Measurements from ENCODE around the gene SCUBE1. TPM values are rescaled to one million over a fixed set of nuclear protein-coding genes. Genes with fewer than 3 reads are reported as not detected.

The SCUBE1 gene
- total RNA-seq, 1 experiment from 2014 or later, result not detected

DNA sequence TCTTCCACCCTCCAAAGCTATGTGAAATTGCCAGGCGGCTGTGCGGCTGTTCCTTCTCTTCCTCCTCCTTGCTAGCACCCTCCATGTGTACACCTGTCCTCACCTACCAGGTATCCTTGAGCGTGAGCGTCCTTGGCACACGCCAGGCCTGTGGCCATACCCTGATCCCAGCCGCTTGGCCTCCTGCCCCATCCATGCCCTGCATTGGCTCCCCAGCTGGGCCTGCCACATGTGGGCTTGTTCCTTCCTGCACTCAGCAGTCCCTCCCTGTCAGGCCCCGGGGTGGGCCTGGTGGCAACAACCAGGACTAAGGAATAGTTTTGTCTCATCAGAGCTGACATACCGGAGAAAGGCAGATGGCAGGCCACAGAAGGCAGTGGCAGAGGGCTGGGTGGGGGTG lies 40.0 kb downstream of the SCUBE1 start:
- no peak for DNase-seq (ENCODE audit: low read depth)

DNA sequence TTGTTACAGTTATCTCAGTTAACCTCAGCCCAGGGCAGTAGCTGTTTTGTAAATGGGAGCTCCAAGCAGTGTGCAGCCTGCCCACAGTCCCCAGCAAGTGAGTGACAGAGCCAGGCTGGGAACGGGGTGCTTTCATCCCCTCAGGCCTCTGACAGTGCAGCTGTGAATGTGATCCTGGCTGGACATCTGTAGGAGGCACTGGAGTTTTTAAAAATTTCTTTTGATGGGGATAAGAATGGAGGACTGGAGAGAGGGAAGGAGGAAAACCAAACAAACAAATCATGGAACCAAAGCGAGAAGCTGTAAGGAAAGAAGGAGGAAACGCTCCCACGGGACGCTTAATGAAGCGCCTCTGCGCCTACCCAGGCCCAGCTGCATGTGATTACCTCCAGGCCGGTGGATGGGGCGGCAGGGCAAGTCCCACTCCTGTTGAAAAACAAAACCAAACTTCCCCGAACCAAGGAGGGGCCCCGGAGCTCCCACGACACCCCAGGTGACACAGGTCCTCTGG lies 40.6 kb downstream of the SCUBE1 start:
- DNase-seq (ENCODE audit: low read depth), result no peak

DNA sequence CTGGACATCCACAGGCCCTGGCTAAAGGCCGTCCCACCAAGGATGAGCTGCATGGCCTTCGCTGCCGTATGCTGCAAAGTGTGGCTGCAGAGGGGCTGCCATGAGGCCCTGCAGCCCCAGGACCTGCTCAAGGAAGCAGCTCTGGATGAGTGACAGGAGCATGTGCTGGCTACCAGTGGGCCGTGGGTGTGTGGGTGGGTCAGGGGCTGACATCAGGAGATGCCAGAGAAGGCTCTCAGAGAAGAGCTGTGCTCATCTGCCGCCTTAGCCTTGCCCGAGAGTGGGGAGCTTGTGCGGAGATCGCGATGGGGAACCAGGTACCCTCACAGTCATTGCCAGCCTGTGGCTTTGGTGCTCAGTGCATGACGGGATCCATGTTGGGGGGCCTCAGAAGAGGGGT lies 41.3 kb downstream of the SCUBE1 start:
- DNase-seq (ENCODE audit: low read depth), result no peak

DNA sequence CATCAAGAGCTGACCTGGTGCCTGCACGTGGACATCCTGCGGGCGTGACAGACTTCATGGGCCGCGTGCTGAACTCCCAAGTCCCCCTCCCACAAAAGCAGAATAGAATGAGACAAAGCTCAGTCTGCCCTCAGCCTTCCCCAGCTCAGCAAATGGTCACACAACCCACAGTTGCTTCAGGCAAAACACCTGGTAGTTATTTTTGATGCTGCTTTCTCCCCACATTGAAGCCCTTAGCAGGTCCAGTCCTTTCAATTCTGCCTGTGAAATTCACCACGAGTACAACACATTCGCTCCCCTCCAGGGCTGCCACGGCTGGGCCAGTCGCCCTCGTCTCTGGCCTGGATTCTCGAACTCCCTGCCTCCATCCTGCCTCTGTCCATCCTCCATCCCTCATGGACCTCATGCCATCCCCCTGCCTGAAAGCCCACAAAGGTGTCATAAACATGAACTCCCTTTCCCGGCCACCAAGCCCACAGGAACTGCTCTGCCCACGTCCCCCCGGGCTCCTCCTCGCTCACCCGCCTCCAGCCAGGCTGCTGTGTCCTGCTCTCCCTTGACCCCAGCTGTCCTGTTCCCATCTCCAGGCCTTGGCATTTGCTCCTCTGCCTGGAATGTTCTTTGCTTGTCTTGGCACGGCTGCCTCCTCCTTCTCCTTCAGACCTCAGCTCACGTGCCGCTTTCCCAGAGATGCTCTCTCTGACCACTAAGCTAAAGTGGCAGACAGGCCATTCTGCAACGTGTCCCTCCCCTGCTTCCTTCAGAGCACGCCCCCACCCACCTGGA lies 42.1 kb downstream of the SCUBE1 start:
- peak; percentile 56 for DNase-seq (ENCODE audit: low read depth)

DNA sequence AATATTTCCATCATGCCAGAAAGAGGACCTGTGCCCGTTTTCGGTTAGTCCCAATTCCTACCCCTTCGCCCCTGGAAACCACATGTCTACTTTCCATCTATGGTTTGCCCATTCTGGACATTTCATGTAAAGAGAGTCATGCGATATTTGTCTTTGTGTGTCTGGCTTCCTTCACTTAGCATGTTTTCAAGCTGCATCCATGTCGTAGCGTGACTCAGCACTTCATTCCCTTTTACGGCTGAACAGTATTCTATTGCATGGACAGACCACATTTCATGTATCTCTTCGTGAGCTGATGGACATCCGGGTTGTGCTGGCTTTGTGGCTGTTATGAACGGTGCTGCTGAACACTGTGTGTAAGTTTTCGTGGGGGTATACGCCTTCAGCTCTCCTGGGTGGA lies 43.4 kb downstream of the SCUBE1 start:
- no peak for DNase-seq (ENCODE audit: low read depth)

- no peak for DNase-seq (ENCODE audit: low read depth)
Measured at GRCh38 chr22:43298062-43298801, 44.9 kb downstream of the SCUBE1 start.

- DNase-seq (ENCODE audit: low read depth), result no peak
Measured at GRCh38 chr22:43297270-43298061, 45.7 kb downstream of the SCUBE1 start.

- no peak for DNase-seq (ENCODE audit: low read depth)
Measured at GRCh38 chr22:43296276-43296902, 46.8 kb downstream of the SCUBE1 start.

GRCh38 chr22:43295660-43296059 lies 47.5 kb downstream of the SCUBE1 start:
- DNase-seq (ENCODE audit: low read depth), result no peak

- DNase-seq (ENCODE audit: low read depth), result no peak
Measured at GRCh38 chr22:43295173-43295572, 48.0 kb downstream of the SCUBE1 start.

DNA sequence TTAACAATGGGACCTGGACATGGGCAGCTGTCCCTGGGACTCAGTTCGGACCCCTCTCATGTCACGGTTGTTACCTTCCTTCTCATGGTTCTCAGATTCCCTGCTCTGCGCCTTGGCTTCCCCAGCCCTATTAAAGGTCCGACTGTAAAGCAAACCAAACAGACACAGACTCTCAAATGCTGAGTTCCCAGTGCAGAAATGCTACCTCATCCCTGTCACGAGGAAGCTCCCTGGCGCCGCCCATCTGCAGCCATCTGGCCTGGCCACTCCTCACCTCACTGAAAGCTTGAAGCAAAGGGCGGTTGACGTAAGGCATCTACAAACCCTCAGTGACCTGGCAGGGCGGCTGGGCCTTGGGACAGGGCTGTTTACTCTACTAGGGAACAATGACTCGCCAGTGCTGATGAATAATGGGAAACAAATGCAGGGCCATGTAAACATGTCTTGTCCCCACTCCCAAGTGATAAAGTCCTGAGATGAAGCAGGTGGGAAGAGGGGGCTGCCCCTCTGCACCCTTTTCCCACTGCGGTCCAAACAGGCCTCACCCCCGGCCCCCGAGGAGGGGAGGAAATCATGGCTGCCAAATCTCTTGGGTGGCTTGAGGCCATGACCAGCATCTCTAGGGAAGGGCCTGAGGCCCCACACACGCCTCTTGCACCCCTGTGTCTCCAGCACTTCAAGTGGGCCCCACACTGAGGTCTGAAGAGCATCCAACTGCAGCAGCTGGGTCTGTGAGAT lies 49.3 kb downstream of the SCUBE1 start:
- no peak for DNase-seq (ENCODE audit: low read depth)

DNA sequence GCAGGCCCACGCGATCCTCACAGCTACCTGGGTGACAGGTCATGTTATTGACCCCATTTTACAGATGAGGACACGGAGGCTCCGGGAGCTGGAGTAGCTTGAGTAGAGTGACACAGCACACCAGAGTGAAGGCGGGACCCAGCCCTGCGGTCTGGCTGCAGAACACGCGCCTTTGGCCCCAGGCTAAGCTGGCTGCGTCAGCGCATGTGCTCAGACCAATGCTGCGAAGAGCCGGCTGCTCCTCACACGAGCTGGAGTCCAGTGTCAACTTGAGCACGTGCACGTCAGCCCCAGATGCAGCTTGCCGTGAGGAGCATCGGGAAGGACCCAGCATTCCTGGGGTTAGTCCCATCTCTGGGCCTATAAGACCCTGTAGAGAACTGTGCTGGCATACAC lies 49.9 kb downstream of the SCUBE1 start:
- DNase-seq (ENCODE audit: low read depth), result no peak

- DNase-seq (ENCODE audit: low read depth), result no peak
Measured at GRCh38 chr22:43292630-43293018, 50.5 kb downstream of the SCUBE1 start.

- DNase-seq (ENCODE audit: low read depth), result no peak
Measured at GRCh38 chr22:43291381-43291780, 51.8 kb downstream of the SCUBE1 start.

- DNase-seq (ENCODE audit: low read depth), result no peak
Measured at GRCh38 chr22:43289976-43290721, 53.0 kb downstream of the SCUBE1 start.

- no peak for DNase-seq (ENCODE audit: low read depth)
Measured at GRCh38 chr22:43289531-43289963, 53.6 kb downstream of the SCUBE1 start.

DNA sequence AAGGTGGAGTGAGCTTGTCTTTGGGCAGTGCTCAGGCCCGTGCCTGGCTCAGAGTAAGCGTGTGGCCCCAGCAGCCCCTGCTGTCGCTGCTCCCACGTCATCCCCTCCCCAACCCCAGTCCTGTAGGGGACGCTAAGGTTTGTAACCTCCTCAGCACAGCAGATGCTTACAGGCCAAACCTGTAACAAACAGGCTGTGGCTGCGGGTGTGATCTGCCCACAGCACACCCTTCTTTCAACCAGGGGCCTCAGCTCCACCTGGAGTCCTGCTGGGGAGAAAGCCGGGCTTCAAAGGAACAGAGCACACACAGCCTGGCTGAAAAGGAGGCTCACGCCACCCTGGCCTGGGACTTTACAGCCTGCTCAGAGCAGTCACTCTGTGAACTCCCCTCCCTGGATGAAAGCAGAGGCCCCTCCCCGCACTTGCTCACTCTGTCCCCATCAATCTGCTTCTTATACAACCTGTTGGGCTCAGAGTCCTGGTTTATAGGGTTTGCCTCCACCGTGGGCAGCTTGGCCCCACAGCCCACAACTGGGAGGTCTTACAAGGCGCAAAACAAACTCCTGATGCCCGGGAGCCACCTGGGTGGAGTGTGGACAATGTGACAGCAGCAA lies 54.3 kb downstream of the SCUBE1 start:
- DNase-seq (ENCODE audit: low read depth), result no peak

DNA sequence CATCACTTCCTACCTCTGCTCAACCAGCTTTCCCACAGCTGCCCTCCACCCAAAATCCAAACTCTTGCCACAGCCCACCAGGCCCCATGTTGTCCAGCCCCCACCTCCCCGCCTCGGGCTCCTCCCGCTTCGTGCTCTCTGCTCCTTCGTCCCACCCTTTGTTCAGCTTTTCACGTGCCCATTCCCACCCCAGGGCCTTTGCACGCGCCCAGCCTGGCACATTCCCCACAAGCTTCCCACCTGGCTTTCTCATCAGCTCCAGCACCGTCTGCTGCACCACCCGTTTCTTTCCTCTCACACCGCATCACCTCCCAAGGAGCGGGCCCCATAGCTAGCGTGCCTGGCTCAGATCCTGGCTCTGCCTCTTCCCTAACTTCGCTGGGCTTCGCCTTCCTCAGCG lies 54.8 kb downstream of the SCUBE1 start:
- no peak for DNase-seq (ENCODE audit: low read depth)

DNA sequence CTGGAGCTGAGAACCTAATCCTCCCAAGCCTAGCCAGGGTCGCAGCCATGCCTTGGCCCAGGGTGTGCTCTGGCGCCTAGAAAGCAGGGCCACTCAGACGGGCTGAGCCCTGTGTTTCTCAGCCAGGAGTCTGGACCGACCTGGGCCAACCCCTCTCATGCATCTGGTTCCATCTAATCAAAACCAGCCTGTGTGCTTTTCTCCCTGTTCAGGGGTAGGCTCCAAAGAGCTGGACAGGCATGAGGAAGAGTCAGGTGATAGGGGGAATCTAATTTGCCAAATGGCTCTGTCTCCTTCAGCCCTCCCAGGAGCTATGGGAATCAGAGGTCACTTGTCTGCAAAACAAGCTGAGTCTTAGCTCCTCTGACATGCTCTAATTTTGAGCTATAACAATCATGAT lies 55.7 kb downstream of the SCUBE1 start:
- no peak for DNase-seq (ENCODE audit: low read depth)

DNA sequence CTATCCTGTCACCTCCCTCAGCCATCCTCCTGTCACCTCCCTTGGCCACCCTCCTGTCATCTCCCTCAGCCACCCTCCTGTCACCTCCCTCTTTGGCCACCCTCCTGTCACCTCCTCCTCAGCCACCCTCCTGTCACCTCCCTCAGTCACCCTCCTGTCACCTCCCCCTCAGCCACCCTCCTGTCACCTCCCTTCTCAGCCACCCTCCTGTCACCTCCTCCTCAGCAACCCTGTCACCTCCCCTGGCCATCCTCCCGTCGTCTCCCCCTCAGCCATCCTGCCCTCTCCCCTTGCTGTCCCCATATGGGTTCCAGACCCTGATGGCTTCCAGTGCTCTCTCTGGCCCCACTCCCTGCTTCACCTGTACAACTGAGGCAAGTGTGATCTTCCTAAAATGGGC lies 61.8 kb downstream of the SCUBE1 start:
- DNase-seq (ENCODE audit: low read depth), result no peak

Measured in LHCN-M2 (cell line).